CD4-positive, alpha-beta T cell treated with Interferon gamma for 1 hour (primary cell): ENCODE measurements around the gene MAPK8.
A peak's percentile ranks its signal among the peaks of the same experiment; 100 is the strongest.

Experiments used
- DNase-seq: peaks from one replicate; pipeline ENCODE4 v3.0.0-alpha.2; 2020

MAPK8 gene

DNA sequence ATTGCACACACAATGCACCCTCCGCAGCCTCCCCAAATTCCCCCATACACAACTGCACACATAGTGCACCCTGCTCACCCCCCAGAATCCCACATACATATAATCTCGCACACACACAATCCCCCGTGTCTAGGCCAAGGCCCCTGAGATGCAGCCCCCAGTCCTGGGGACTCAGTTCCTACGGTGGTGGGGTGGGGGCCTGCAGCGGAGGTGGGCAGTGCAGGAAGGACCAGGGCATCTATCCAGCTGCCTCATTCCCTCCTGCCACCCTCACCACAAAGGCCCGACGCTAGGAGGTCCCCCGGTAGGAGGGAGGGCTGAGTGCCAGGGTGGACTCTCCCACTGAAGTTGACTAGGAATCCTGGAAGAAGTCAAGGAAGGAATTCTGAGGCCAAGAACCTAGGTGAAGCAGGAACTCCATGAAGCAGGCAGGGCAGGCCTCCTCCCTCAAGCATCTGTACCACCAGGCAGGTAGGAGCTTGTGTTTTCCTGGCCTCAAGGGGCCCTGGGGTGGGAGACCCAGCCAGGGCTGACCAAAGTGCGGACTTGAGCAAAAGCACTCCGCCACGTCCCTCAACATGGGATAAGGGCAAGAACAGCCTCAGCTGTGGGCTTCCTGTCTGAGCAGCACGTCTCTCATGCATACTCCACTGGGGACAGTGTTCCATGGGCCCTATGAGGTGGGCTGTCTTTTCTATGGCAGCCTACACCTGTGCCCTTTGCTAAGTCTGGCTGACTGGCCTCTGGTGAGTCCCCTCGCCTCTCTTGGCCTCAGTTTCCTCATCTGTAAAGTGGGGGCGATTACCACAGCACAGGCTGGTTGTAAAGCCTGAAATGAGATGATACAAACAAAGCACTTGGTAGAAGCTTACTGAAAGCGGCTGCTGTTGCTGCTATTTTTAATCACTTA, 145.7 kb downstream of the MAPK8 start:
- DNase-seq = no peak

DNA sequence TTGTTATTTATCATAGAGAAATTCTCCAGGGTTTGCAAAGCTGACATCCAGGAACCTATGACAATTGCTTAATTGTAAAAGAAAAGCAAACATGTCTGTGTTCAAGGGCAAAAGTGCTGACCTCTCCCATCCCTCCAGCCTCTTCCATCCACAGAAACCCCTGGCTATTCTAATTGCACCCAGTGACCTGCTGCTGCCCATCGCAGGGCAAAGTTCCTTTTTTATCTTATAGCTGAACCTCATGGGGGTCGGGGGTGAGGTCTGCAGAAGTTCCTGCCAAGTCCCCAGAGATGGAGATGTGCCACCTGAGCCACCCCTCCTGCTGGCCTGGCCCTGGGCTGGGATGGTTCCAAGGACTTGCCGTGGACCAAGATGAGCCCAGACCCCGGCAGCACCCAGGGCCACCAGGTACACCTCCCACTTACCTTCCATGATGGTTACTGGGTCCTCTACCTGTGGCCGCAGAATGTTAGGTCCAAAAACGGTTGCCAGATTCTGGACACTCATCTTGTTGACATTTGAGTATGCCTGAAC, 146.5 kb downstream of the MAPK8 start:
- DNase-seq = no peak

DNA sequence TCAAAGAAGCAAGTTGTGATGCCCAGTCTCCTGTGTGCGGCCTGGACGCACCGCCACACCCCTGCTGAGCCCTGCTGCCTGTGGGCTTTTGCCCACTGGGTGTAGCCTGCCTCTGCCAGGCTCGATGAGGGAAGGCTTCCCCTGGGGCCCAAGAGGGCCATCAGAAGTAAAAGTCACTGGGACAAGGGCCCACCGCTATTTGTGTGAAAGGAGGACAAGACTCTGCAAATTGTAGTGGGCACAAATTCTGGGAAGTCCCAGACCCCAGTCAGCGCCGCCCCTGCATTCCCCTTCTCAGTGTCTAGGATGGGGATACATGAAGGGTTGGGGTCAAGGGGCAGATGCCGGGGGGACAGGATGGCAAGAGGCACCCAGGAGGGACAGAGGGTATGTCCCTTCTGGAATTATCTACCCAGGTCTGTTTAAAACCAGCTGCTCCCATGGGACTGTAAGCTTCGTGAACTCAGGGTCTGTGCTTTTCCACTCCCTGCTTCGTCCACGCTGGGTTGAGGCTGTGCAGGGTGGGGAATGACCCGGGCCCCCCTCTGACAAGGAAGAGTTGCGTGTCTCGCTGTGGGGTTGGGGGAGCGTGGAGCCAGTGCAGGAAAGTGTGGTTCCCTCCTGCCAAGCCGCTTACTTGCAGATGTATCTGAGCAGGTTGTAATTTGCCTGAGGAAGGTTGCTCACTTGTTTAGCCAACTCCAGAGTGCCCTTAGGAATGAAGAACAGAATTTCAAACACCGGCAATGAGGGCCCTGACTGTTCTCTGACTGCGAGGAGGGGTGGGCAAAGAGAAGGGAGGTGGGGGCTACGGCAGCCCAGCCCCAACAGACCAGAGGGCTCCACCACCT, 147.2 kb downstream of the MAPK8 start:
- no peak for DNase-seq

DNA sequence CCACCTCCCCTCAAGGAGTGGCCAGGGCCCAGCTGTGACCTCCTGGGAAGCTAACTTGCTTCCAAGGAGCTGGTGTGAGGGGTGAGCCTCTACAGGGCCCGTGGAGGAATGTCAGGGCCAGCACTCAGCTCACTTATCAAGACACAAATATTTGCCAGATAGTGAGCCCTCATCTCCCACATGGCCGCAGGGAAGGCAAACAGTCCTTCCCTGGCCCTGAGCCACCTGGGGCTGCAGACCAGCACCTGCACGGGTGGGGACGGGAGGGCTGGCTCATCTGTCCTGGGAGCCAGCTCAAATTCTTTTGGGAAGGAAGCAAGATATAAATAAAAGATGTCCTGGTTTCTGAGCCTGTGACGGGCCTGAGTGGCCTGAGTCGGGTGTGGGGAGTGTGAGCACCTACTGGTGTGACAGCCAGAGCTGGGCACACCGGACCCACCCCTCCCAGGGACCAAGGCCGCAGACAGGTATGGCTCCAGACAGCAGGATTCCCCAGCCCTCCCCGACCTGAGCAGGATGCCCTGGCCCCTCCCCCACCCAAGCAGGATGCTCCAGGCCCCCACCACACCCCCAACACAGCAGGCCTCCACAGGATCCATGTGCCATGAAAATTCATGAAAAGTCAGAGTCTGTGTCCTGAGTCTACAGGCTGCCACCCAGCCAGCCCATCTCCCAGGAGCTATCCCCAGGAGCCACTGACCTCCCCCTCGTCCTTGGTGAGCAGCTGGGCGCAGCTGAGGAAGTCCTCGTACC, 148.0 kb downstream of the MAPK8 start:
- DNase-seq = no peak

DNA sequence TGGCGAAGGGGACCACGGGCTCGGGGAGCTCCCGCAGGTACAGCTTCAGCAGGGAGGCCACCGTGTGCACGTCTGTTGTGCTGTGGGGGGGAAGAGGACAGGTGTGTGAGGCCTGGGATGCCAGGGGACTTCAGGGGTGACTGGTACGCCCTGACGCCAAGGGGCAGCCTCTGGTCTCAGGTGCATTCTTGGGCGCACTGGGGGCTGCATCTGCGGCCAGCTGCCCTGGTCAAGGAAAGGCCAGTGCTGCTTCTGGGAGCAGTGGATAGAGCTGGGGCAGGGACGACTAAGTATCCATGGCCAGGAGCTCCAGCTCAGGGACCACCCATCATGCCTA, 148.5 kb downstream of the MAPK8 start:
- DNase-seq = no peak

DNA sequence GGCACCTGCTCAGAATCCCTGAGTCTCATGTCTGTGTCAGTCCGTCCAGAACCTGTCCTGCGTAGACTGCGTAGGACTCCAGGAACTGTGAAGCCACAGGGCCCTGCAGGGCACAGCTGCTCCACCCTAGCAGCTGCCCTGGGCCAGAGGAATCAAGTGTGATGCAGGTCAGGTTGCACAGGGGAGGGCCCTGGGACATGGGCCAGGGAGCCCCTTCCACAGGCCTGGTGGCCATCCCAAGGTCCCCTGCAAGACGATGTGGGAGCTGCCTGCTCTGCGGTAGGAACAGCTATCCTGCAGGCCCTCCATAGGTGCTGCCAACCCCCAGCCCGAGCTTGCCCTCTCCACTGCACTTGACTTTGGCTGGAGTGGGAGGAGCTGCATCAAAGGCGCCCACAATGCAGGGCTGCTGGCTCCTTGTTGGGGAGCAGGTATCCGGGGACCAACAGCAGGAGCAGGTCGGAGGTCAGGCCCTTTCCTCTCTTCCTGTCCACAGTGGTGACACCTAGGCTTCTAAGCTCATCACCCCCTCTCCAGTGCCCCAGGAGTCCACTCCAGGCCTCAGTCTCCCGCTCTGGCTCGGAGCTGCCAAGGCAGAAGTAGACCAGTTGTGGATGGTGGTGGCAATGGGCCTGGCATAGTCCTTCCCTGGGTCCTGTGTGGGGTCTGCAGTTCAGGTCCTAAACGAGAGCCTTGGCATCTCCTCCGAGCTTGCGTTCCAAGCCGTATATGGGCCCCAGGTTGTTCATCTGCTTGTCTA, 149.1 kb downstream of the MAPK8 start:
- DNase-seq = no peak

DNA sequence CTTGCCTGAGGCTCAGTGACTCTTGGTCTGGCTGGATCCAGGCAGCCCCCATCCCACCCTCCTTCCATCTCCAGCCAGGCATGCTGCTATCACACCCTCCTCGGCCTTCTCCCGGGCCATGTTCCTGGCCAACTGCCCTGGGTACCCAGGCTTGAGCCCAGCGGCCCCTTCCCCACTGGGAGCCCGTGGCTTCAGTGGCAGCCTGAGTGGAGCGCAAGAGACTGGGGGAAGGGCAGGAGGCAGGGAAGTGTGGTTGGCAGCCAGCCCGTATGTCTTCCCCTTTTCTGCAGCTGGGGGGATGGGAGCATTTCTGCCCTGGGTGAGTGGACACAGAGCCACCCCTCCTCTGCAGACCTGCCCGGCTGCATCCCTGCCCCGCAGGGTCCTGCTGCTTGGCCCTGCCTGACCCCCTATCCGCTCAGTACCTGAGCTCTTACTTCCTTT, 149.9 kb downstream of the MAPK8 start:
- DNase-seq = peak; percentile 55

DNA sequence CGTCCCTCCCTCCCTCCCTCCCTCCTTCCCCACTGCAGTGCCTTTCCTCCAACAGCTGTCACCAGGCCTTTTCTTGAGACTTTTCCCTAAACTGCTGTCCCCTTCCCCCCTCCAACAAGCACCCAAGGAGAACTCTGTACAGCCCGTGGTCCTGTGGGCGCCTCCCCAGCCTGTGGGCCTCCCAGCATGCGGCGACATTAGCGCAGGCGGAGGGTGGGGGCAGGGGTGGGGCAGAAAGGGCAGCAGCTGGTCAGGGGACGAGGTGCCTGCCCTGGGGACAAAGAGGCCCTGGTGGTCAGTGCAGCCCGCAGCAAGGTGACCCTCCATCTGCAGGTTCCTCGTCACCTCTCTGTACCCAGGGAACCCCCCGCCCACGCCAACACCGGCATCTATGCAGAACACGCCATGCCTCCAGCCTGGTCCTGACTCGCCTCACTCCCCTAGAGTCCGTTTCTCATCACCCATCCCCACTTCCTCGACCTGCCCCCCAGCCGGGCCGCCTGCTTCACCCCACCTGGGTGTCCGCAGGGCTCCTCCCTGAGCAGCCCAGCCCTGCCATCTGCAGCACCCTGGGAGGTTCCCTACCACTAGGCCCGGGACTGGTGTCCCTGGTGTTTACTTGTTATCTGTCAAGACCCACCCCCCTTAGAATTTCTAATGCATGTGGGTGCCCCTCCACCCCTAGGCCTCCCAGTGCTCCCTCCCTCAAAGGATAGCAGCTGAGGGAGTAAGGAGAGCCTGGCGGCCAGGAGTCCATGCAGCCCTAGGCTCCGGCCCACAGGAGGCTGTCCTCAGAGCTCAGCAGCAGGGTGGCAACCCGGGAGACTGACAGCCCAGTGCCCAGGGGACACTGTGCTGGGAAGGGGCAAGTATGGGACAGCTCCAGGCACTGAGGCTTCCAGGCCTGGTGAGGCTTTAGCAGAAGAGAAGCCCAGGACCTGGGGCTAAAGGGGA, 150.6 kb downstream of the MAPK8 start:
- no peak for DNase-seq

DNA sequence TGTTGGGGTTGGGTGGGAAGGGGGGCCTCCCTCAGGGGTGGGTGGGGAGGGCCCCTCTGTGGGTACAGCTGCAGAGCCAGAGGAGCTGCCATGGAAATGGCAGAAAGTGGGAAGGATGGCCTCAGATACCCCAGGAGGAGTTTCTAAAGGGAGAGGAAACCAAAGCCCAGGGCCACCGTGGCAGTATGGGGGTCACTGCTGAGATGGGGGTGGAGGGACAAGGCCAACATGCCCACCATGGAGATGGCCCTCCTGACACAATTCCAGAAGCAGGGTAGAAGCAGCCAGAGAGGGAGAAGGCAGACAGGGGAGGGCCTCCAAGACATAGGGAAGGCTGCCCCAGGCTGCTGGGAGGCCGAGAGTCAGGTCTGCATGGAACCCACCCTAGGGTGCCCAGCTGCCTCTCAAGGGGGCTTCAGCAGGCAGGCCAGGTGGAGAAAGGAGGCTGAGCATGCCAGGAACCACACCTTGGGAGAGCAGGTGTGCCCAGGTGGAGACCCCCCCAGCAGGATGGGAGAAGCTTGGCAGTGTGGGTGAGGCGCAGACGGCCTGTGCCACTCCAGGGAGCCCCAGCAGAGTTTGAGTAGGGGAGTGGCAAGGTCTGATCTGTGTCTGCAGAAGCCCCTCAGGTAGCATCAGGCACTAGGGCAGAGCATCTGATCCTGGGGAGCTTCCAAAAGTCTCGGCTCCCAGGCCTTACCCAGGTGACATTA, 151.6 kb downstream of the MAPK8 start:
- DNase-seq = no peak

DNA sequence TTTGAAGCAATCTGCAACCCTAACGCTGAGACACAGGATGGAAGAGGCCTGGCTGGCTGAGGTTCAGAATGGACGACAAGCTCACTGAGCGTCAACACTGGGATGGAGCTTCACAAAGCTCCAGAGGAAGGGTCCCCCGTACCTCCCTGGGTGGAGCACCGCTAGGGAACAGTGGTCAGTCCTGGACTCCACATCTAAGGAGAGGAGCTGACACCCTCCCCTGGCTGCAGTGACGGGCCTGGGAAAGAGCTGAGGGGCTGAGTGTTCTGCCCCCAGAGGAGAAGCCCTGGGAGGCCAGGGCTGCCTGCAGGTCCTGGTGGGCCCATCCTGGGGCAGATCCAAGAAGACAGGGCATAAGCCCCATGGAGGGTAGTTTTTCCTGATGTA, 152.2 kb downstream of the MAPK8 start:
- no peak for DNase-seq

DNA sequence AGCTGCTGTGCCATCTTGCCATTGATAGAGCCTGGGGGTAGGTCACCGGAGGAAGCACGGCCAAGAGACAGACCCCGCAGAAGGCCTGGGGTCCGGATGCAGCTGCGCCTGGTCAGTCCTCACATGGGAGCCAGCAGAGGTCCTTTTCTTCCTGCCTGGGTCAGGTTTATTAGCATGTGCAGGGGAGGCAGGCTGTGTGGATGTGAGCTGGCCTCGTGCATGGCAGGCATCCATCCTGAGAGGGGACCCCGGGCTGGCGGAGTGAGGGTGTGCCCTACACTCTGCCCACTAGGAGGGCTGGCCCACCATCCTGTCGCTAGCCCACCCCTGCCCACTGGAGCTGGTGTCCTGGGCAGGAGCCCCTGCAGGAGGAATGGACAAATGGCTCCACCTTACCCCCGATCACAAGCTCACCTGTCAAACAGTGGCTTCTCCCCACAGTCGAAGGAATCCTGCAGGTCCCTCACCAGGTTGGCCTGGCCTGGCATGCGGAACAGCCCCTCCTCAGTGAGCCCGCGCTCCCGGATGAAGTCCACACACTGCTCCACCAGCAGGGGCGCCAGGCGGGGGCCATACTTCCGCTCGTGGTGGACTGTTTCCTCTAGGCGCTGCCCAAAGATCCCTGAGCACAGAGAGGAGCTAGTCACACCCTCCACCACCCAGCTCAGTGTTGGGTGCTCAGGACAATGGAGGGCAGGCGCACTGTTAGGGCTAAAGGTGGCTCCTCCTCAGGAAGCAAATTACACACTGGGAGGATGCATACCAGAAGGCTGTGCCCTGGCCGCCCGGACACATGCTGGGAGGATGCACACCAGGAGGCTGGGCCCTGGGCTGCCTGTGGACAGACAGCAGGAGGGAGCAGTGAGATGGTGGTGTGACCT, 153.0 kb downstream of the MAPK8 start:
- no peak for DNase-seq

DNA sequence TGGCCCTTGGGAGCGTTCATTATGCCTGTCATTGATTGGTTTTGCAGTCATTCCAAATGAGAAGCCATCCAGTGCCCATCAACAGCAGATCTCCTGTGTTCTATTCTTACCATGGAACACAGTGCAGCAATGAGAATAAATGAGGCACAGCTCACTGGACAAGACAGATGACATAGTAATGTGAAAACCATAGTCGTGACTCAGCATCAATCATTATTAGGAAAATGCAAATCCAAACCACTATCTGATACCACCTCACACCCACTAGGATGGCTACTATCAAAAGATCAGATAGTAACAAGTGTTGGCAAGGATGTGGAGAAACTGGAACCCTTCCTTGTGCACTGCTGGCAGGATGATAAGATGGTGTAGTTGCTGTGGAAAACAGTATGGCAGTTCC, 153.7 kb downstream of the MAPK8 start:
- DNase-seq = no peak

DNA sequence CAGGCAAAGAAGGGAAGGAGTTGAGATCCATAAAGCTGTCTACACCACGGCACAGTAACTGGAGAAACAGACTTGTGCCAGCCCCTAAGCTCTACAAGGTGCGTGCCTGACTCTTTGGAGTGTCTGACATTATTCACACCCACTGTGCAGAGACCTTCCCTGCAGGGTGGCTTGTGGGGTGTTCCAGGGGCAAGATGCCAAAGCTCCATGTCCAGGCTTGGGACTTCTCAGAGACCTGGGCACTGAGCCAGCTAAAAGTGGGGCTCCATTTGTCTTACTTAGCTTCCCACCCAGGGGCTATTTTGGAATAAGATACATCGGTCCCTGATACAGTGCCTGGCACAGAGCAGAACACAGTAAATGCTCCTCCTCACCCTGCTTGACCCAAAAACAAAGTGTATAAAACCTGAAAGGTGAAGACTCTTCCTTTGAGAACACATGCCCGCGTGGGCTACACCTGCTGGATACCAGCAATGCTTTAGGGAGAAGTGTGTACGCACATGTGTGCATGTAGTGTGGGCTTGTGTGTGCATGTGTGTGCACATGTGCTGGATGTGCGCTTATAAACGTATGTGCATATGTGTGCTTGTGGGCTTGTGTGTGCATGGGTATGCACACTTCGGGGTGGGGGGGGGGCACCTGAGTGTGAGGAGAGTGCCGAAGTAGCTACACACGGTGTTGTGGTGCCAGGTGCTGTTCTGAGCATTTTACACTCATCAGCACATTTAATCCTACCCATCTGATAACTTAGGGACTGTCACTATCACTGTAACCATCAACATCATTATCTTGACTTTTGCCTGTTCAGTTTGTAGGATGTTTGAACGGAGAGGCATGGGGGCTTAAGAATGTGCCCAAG, 155.4 kb downstream of the MAPK8 start:
- no peak for DNase-seq

DNA sequence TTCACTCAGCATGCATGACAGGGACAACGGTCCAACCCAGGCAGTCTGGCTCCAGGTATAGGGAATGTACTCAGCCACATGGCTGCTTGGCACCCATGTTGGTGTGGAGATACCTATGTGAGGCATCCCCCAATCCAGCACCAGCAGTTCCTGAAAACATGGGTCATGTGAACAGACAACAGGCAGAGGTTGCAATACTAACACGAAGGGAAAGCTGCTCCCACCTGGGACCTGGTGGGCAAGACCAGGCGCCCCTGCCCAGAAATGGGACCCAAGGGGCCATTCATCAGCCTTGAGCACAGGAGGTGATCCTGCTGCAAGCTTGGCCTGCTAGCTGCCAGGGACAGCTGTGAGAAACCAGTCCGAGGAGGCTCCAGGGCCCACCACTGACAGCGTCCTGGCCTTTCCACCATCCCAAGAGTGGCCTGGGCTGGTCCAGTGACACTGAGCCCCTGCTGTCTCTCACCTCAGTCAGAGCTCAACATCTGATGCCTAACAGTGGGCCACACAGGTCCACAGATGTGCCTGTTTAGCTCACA, 156.1 kb downstream of the MAPK8 start:
- DNase-seq = no peak

DNA sequence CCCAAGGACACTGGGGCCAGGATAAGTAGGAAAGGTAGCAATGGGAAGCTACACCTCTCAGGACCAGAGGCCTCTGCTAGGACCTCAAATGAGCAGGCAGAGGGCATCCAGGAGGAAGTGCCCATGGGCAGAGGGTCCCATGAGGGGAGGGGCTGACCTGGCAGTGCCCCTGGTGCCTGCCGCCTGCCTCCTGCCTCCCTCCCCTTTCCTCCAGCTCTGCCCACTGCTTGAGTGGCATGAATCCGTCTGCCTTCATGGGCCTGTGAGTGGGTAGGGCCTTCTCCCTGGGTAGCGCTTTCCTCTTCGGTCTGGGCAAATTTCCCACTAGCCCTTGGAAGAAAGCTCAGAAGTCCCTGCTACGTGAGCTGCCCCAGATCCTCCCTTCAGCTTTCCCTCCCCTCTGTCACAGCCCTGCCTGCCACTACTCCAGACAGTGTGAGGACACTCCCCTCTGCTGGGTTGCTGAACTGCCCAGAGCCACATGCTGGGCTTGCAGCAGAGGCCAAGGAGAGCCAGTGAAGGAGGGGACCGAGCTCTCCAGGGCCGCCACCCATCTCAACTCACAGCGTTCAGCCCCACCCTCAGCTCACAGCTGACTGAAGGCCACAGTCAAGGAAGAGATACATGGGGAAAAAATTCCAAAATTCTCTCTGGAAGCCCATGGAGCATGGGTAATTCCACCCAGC, 157.0 kb downstream of the MAPK8 start:
- no peak for DNase-seq

DNA sequence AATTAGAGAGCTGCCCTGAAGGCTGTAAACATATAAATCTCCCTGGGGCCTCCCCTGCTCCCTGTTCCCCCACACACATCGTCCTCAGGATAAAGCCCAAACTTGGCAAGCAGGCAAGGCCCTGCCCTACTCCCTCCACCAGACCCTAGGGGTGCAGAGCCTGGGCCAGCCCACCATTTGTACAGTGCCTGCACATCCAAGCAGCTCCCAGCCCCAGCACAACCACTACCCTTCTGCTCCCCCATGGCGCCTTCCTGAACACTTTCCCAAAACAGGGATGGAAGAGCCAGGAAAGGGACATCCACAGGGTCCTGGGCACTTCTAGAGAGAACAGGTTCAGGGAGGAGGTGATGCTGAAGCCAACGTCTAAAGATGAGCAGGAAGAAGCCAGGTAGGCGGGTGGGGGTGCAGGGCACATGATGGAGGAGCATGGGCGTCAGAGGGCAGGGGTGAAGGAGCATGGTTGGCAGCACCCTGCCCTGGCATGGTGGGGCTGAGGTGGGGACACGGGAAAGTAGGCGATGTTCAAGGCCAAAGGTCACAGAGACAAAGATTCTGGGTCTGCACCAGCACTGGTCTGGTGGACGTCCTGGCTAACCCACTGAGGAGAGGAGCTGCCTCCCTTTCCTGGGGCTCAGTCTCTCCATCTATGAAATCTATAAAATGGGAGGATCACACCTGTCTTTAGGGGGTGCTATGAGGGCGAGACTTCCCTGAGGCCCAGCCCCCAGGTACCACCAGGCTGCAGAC, 157.8 kb downstream of the MAPK8 start:
- DNase-seq = no peak
